CD4-positive, CD25-positive, alpha-beta regulatory T cell (primary cell): ENCODE results near the gene MAP1B. TPM values are rescaled to one million over a fixed set of nuclear protein-coding genes. Genes with fewer than 3 reads are reported as not detected.
"Not testable (repeated sequence)": the region's sequence is repeated elsewhere in the genome, so short reads cannot be mapped to it uniquely, and the experiment has no call there.

Source experiments
- ATAC-seq, 2 donors: fragments of 150-1000 bp; cut with Tn5 transposase; one replicate each; pipeline ENCODE4 v1.10.0; 2021; ENCODE audit warnings: low read depth in 2 of 2, moderate number of reproducible peaks in 2 of 2, moderate library complexity in 1 of 2
- DNase-seq, 3 donors: peaks; one replicate each; pipeline versions ENCODE4 v3.0.0 to v3.0.0-alpha.2; 2012 to 2022; ENCODE audit warnings: mixed read lengths in 1 of 3
- H3K27ac ChIP-seq: one replicate; pipeline ENCODE4 v1.7.0; 2013; ENCODE audit warnings: mild to moderate bottlenecking, low read length; ENCODE audit not compliant: insufficient read depth, poor library complexity, severe bottlenecking
- H3K27me3 ChIP-seq: one replicate; pipeline ENCODE4 v1.7.0; 2013; ENCODE audit warnings: low read length; ENCODE audit not compliant: control insufficient read depth, insufficient read depth
- H3K36me3 ChIP-seq: one replicate; pipeline ENCODE4 v1.7.0; 2013; ENCODE audit warnings: mild to moderate bottlenecking, low read length, moderate library complexity; ENCODE audit not compliant: control insufficient read depth, insufficient read depth
- H3K4me1 ChIP-seq: 2 replicates; pipeline ENCODE4 v1.7.0; 2013; ENCODE audit warnings: mild to moderate bottlenecking, low read length; ENCODE audit not compliant: insufficient read depth, control insufficient read depth, poor library complexity, severe bottlenecking
- H3K4me3 ChIP-seq: one replicate; pipeline ENCODE4 v1.7.0; 2013; ENCODE audit warnings: low read depth, mild to moderate bottlenecking, low read length, moderate library complexity
- H3K9me3 ChIP-seq, 2 experiments: 1 replicate in 1 of 2; 2 replicates in 1 of 2; pipeline ENCODE4 v1.7.0; 2013; ENCODE audit warnings: low read length in 2 of 2, mild to moderate bottlenecking in 1 of 2, moderate library complexity in 1 of 2; ENCODE audit not compliant: control insufficient read depth in 2 of 2
- H3K27ac Mint-ChIP-seq, 3 donors: one replicate each; pipeline ENCODE4 v1.8.0; 2020 to 2022; ENCODE audit warnings: mild to moderate bottlenecking in 3 of 3, mixed read lengths in 3 of 3, moderate library complexity in 2 of 3
- H3K27me3 Mint-ChIP-seq: one replicate; pipeline ENCODE4 v1.8.0; 2022; ENCODE audit warnings: mild to moderate bottlenecking, mixed read lengths
- H3K36me3 Mint-ChIP-seq: one replicate; pipeline ENCODE4 v1.8.0; 2020; ENCODE audit warnings: mixed read lengths
- H3K4me1 Mint-ChIP-seq, 4 donors: one replicate each; pipeline ENCODE4 v1.8.0; 2020 to 2022; ENCODE audit warnings: mixed read lengths in 4 of 4, mild to moderate bottlenecking in 1 of 4
- H3K4me3 Mint-ChIP-seq, 4 donors: one replicate each; pipeline ENCODE4 v1.8.0; 2020 to 2022; ENCODE audit warnings: mild to moderate bottlenecking in 4 of 4, mixed read lengths in 4 of 4, moderate library complexity in 3 of 4
- H3K9me3 Mint-ChIP-seq, 7 donors: one replicate each; pipeline ENCODE4 v1.8.0; 2020 to 2022; ENCODE audit warnings: mixed read lengths in 7 of 7, mild to moderate bottlenecking in 3 of 7, moderate library complexity in 2 of 7
- polyA plus RNA-seq, 4 donors: library from polyadenylated mRNA; unstranded; fragments of 300-500 nt; fragmentation: Illumina TruSeq; gene quantifications; one replicate each; pipeline ENCODE4 v1.2.3, GENCODE V29; 2021
- total RNA-seq: library from RNA; stranded (reverse); gene quantifications from one replicate; pipeline ENCODE4 v1.2.3, GENCODE V29; 2022

MAP1B gene
- total and polyA plus RNA-seq, 5 donors from 2014 or later: 0.12 to 0.23 (median 0.14) TPM

- Mint-ChIP-seq H3K4me3 (no peak overlapping the region), H3K9me3 (peaks cover 0 to 1% (median 0%) of the 10 kb centered on the region in 7 donors), H3K36me3 (no peaks in the 10 kb centered on the region), H3K4me1 (no peaks in the 10 kb centered on the region), H3K27ac (no peak overlapping the region), H3K27me3 (peaks cover 6% of the 10 kb centered on the region)
- Histone ChIP-seq H3K27ac (no peak overlapping the region), H3K27me3 (peaks cover 3% of the 10 kb centered on the region), H3K9me3 (no peaks in the 10 kb centered on the region), H3K4me3 (no peak overlapping the region), H3K36me3 (no peaks in the 10 kb centered on the region), H3K4me1 (no peaks in the 10 kb centered on the region)
- DNase-seq (no peak), ATAC-seq (no peak)
Observed at GRCh38 chr5:72084876-72085275, 22.4 kb upstream of the MAP1B start.

- no peaks in the 10 kb centered on the region for H3K36me3 Mint-ChIP-seq
- Histone ChIP-seq H3K4me3 (no peak overlapping the region), H3K27ac (no peak overlapping the region), H3K9me3 (no peaks in the 10 kb centered on the region), H3K27me3 (peaks cover 3% of the 10 kb centered on the region), H3K4me1 (no peaks in the 10 kb centered on the region), H3K36me3 (no peaks in the 10 kb centered on the region)
- H3K4me3 Mint-ChIP-seq: no peak overlapping the region
- H3K4me1 Mint-ChIP-seq: no peaks in the 10 kb centered on the region
- DNase-seq (no peak), ATAC-seq (no peak)
- H3K9me3 Mint-ChIP-seq: peaks cover 0 to 1% (median 0%) of the 10 kb centered on the region in 7 donors
- no peak overlapping the region for H3K27ac Mint-ChIP-seq
- peaks cover 4% of the 10 kb centered on the region for H3K27me3 Mint-ChIP-seq
Observed at GRCh38 chr5:72085319-72085718, 22.0 kb upstream of the MAP1B start.

- H3K36me3 Mint-ChIP-seq, H3K27ac ChIP-seq, H3K4me1 Mint-ChIP-seq, H3K27me3 Mint-ChIP-seq, H3K36me3 ChIP-seq, H3K27ac Mint-ChIP-seq, H3K4me3 ChIP-seq, ATAC-seq, H3K4me1 ChIP-seq, H3K4me3 Mint-ChIP-seq, H3K27me3 ChIP-seq, H3K9me3 ChIP-seq, H3K9me3 Mint-ChIP-seq, DNase-seq: not testable (repeated sequence)
Observed at GRCh38 chr5:72089713-72090112, 17.6 kb upstream of the MAP1B start.

- no peak for ATAC-seq
- Histone ChIP-seq H3K9me3 (no peaks in the 10 kb centered on the region), H3K4me1 (no peaks in the 10 kb centered on the region), H3K4me3 (no peak overlapping the region), H3K36me3 (no peaks in the 10 kb centered on the region), H3K27me3 (no peaks in the 10 kb centered on the region), H3K27ac (no peak overlapping the region)
- H3K27ac Mint-ChIP-seq: no peak overlapping the region
- peaks cover 0 to 2% (median 0%) of the 10 kb centered on the region in 7 donors for H3K9me3 Mint-ChIP-seq
- H3K4me1 Mint-ChIP-seq: peaks cover 0 to 5% (median 0%) of the 10 kb centered on the region in 4 donors
- no peaks in the 10 kb centered on the region for H3K36me3 Mint-ChIP-seq
- peaks cover 22% of the 10 kb centered on the region for H3K27me3 Mint-ChIP-seq
- no peak overlapping the region for H3K4me3 Mint-ChIP-seq
- no peak for DNase-seq
Observed at GRCh38 chr5:72092074-72092473, 15.2 kb upstream of the MAP1B start.

- H3K9me3 ChIP-seq: no peaks in the 10 kb centered on the region
- H3K9me3 Mint-ChIP-seq: peaks cover 0 to 5% (median 0%) of the 10 kb centered on the region in 7 donors
- H3K4me1 ChIP-seq: no peaks in the 10 kb centered on the region
- H3K27ac Mint-ChIP-seq: no peak overlapping the region
- no peak overlapping the region for H3K4me3 Mint-ChIP-seq
- peaks cover 0 to 5% (median 0%) of the 10 kb centered on the region in 4 donors for H3K4me1 Mint-ChIP-seq
- H3K27me3 Mint-ChIP-seq: peaks cover 30% of the 10 kb centered on the region
- H3K27me3 ChIP-seq: no peaks in the 10 kb centered on the region
- ATAC-seq (no peak), DNase-seq (no peak)
- no peak overlapping the region for H3K27ac ChIP-seq
- no peaks in the 10 kb centered on the region for H3K36me3 Mint-ChIP-seq
- no peaks in the 10 kb centered on the region for H3K36me3 ChIP-seq
- no peak overlapping the region for H3K4me3 ChIP-seq
Observed at GRCh38 chr5:72093217-72093616, 14.1 kb upstream of the MAP1B start.

GRCh38 chr5:72093824-72094223, 13.5 kb upstream of the MAP1B start:
- H3K36me3 ChIP-seq: no peaks in the 10 kb centered on the region
- Mint-ChIP-seq H3K4me1 (peaks cover 0 to 5% (median 0%) of the 10 kb centered on the region in 4 donors), H3K4me3 (no peak overlapping the region), H3K27ac (no peak overlapping the region), H3K9me3 (peaks cover 0 to 5% (median 0%) of the 10 kb centered on the region in 7 donors), H3K27me3 (peaks cover 30% of the 10 kb centered on the region), H3K36me3 (no peaks in the 10 kb centered on the region)
- H3K4me1 ChIP-seq: no peaks in the 10 kb centered on the region
- H3K27me3 ChIP-seq: no peaks in the 10 kb centered on the region
- DNase-seq (peak in 1 of 3 donors; percentile 16), ATAC-seq (no peak)
- H3K9me3 ChIP-seq: no peaks in the 10 kb centered on the region
- H3K4me3 ChIP-seq: no peak overlapping the region
- H3K27ac ChIP-seq: no peak overlapping the region

- Mint-ChIP-seq H3K27ac (no peak overlapping the region), H3K4me1 (peaks cover 0 to 5% (median 0%) of the 10 kb centered on the region in 4 donors), H3K27me3 (peaks cover 45% of the 10 kb centered on the region), H3K9me3 (peaks cover 0 to 5% (median 0%) of the 10 kb centered on the region in 7 donors), H3K36me3 (no peaks in the 10 kb centered on the region), H3K4me3 (no peak overlapping the region)
- no peaks in the 10 kb centered on the region for H3K4me1 ChIP-seq
- no peak overlapping the region for H3K4me3 ChIP-seq
- ATAC-seq (no peak), DNase-seq (no peak)
- H3K36me3 ChIP-seq: no peaks in the 10 kb centered on the region
- no peaks in the 10 kb centered on the region for H3K9me3 ChIP-seq
- H3K27ac ChIP-seq: no peak overlapping the region
- H3K27me3 ChIP-seq: peaks cover 16% of the 10 kb centered on the region
Observed at GRCh38 chr5:72096602-72097188, 10.6 kb upstream of the MAP1B start.

GRCh38 chr5:72101828-72102227, 5.4 kb upstream of the MAP1B start:
- no peak overlapping the region for H3K4me3 Mint-ChIP-seq
- H3K9me3 Mint-ChIP-seq: peaks cover 0 to 6% (median 3%) of the 10 kb centered on the region in 7 donors
- H3K27me3 Mint-ChIP-seq: peaks cover 72% of the 10 kb centered on the region
- peaks cover 0 to 6% (median 1%) of the 10 kb centered on the region in 4 donors for H3K4me1 Mint-ChIP-seq
- DNase-seq: no peak
- H3K4me1 ChIP-seq: no peaks in the 10 kb centered on the region
- H3K27me3 ChIP-seq: peaks cover 30% of the 10 kb centered on the region
- H3K9me3 ChIP-seq: no peaks in the 10 kb centered on the region
- no peak overlapping the region for H3K27ac Mint-ChIP-seq
- no peak for ATAC-seq
- H3K4me3 ChIP-seq: no peak overlapping the region
- no peaks in the 10 kb centered on the region for H3K36me3 ChIP-seq
- no peak overlapping the region for H3K27ac ChIP-seq
- no peaks in the 10 kb centered on the region for H3K36me3 Mint-ChIP-seq
